ENCODE measurements around the gene MRTFB. TPM values are rescaled to one million over a fixed set of nuclear protein-coding genes. Genes with fewer than 3 reads are reported as not detected.

The MRTFB gene
- total and polyA plus RNA-seq, 2 of the 13 experiments (the other 11 are each of a cell fraction or from before 2014, with no cell fraction given): 11.4 to 14.0 TPM

- TF ChIP-seq YEATS2 (CRISPR knock-in tag; IDR thresholded peaks at IDR 0.05; ENCODE audit: borderline replicate concordance) (peak; percentile 74; the same call in 1 of the 2 replicates), TEAD3 (CRISPR knock-in tag; optimal IDR thresholded peaks at IDR 0.05; ENCODE audit: borderline replicate concordance) (peak; percentile 95), ZBTB20 (CRISPR knock-in tag; IDR thresholded peaks at IDR 0.05; ENCODE audit: borderline replicate concordance, low read depth) (peak; percentile 98; the same call in 1 of the 2 replicates), ZNF33B (CRISPR knock-in tag; IDR thresholded peaks at IDR 0.05) (peak; percentile 39; the same call in 1 of the 2 replicates), ZNF784 (CRISPR knock-in tag; IDR thresholded peaks at IDR 0.05; ENCODE audit: borderline replicate concordance) (peak; percentile 77; the same call in 1 of the 2 replicates), FOXK1 (CRISPR knock-in tag; IDR thresholded peaks at IDR 0.05; ENCODE audit: borderline replicate concordance, low read depth) (peak; percentile 91; the same call in 1 of the 2 replicates), ZNF704 (CRISPR knock-in tag; IDR thresholded peaks at IDR 0.05; ENCODE audit: borderline replicate concordance) (no peak), ZFP41 (CRISPR knock-in tag; IDR thresholded peaks at IDR 0.05; ENCODE audit: borderline replicate concordance) (no peak), SOX6 (IDR thresholded peaks at IDR 0.05) (no peak), SOX6 (CRISPR knock-in tag; IDR thresholded peaks at IDR 0.05) (peak; percentile 98), ZBTB8A (CRISPR knock-in tag; IDR thresholded peaks at IDR 0.05; ENCODE audit: borderline replicate concordance, low read depth) (no peak), ELF3 (CRISPR knock-in tag; IDR thresholded peaks at IDR 0.05) (peak; percentile 72), GMEB2 (CRISPR knock-in tag; IDR thresholded peaks at IDR 0.05; ENCODE audit: low read depth) (no peak), ZBTB33 (CRISPR knock-in tag; IDR thresholded peaks at IDR 0.05) (0 out of 2 replicates have a peak, but pooled peaks have one; percentile 19), U2AF2 (IDR thresholded peaks at IDR 0.05; ENCODE audit: low read depth, low read length) (no peak)
- TF ChIP-seq, protein P1, sequence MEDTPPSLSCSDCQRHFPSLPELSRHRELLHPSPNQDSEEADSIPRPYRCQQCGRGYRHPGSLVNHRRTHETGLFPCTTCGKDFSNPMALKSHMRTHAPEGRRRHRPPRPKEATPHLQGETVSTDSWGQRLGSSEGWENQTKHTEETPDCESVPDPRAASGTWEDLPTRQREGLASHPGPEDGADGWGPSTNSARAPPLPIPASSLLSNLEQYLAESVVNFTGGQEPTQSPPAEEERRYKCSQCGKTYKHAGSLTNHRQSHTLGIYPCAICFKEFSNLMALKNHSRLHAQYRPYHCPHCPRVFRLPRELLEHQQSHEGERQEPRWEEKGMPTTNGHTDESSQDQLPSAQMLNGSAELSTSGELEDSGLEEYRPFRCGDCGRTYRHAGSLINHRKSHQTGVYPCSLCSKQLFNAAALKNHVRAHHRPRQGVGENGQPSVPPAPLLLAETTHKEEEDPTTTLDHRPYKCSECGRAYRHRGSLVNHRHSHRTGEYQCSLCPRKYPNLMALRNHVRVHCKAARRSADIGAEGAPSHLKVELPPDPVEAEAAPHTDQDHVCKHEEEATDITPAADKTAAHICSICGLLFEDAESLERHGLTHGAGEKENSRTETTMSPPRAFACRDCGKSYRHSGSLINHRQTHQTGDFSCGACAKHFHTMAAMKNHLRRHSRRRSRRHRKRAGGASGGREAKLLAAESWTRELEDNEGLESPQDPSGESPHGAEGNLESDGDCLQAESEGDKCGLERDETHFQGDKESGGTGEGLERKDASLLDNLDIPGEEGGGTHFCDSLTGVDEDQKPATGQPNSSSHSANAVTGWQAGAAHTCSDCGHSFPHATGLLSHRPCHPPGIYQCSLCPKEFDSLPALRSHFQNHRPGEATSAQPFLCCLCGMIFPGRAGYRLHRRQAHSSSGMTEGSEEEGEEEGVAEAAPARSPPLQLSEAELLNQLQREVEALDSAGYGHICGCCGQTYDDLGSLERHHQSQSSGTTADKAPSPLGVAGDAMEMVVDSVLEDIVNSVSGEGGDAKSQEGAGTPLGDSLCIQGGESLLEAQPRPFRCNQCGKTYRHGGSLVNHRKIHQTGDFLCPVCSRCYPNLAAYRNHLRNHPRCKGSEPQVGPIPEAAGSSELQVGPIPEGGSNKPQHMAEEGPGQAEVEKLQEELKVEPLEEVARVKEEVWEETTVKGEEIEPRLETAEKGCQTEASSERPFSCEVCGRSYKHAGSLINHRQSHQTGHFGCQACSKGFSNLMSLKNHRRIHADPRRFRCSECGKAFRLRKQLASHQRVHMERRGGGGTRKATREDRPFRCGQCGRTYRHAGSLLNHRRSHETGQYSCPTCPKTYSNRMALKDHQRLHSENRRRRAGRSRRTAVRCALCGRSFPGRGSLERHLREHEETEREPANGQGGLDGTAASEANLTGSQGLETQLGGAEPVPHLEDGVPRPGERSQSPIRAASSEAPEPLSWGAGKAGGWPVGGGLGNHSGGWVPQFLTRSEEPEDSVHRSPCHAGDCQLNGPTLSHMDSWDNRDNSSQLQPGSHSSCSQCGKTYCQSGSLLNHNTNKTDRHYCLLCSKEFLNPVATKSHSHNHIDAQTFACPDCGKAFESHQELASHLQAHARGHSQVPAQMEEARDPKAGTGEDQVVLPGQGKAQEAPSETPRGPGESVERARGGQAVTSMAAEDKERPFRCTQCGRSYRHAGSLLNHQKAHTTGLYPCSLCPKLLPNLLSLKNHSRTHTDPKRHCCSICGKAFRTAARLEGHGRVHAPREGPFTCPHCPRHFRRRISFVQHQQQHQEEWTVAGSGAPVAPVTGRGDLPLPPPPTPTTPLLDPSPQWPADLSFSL (CRISPR knock-in tag; IDR thresholded peaks at IDR 0.05): peak; percentile 47; the same call in 1 of the 2 replicates
These were observed 17.1 kb downstream of the MRTFB start (continued) for GRCh38 chr16:14088155-14088753.

Data from HepG2 (cell line).